T-helper 2 cell treated with Interferon-gamma antibody and Interleukin-4, amounts not matched to agents 5 μg/mL and 100 μg/mL, for 36 hours (primary cell): ENCODE results near the gene HECW1.
A peak's percentile ranks its signal among the peaks of the same experiment; 100 is the strongest.

ENCODE experiments used
- DNase-seq: peaks from one replicate; pipeline ENCODE4 v3.0.0; 2021; ENCODE audit warnings: low spot score
- H3K27ac Mint-ChIP-seq: one replicate; pipeline ENCODE4 v1.8.0; 2021; ENCODE audit warnings: mild to moderate bottlenecking, mixed read lengths
- H3K27me3 Mint-ChIP-seq: one replicate; pipeline ENCODE4 v1.8.0; 2021; ENCODE audit warnings: low read depth, mixed read lengths
- H3K36me3 Mint-ChIP-seq: one replicate; pipeline ENCODE4 v1.8.0; 2021; ENCODE audit warnings: low read depth, mixed read lengths
- H3K4me1 Mint-ChIP-seq: one replicate; pipeline ENCODE4 v1.8.0; 2021; ENCODE audit warnings: low read depth, mixed read lengths
- H3K4me3 Mint-ChIP-seq: one replicate; pipeline ENCODE4 v1.8.0; 2022; ENCODE audit warnings: mild to moderate bottlenecking, moderate library complexity, mixed read lengths
- H3K9me3 Mint-ChIP-seq: one replicate; pipeline ENCODE4 v1.8.0; 2021; ENCODE audit warnings: mixed read lengths

HECW1 gene

GRCh38 chr7:43531700-43532099 is 419.3 kb downstream of the HECW1 start:
- Mint-ChIP-seq H3K27ac (no peak overlapping the region), H3K36me3 (no peaks in the 10 kb centered on the region), H3K4me3 (no peak overlapping the region), H3K4me1 (no peaks in the 10 kb centered on the region), H3K9me3 (no peaks in the 10 kb centered on the region), H3K27me3 (peaks cover 9% of the 10 kb centered on the region)
- DNase-seq, result no peak

- H3K36me3 Mint-ChIP-seq, result no peaks in the 10 kb centered on the region
- H3K9me3 Mint-ChIP-seq, result no peaks in the 10 kb centered on the region
- no peak overlapping the region for H3K4me3 Mint-ChIP-seq
- DNase-seq, result no peak
- H3K27ac Mint-ChIP-seq, result no peak overlapping the region
- peaks cover 8% of the 10 kb centered on the region for H3K27me3 Mint-ChIP-seq
- H3K4me1 Mint-ChIP-seq, result no peaks in the 10 kb centered on the region
Measured at GRCh38 chr7:43533801-43534479, 421.5 kb downstream of the HECW1 start.

GRCh38 chr7:43535031-43535451 is 422.6 kb downstream of the HECW1 start:
- H3K4me1 Mint-ChIP-seq, result no peaks in the 10 kb centered on the region
- no peak overlapping the region for H3K27ac Mint-ChIP-seq
- H3K27me3 Mint-ChIP-seq, result no peaks in the 10 kb centered on the region
- no peaks in the 10 kb centered on the region for H3K36me3 Mint-ChIP-seq
- DNase-seq, result no peak
- no peak overlapping the region for H3K4me3 Mint-ChIP-seq
- H3K9me3 Mint-ChIP-seq, result no peaks in the 10 kb centered on the region

GRCh38 chr7:43535810-43536585 is 423.6 kb downstream of the HECW1 start:
- no peaks in the 10 kb centered on the region for H3K9me3 Mint-ChIP-seq
- no peak overlapping the region for H3K27ac Mint-ChIP-seq
- no peak for DNase-seq
- H3K4me3 Mint-ChIP-seq, result no peak overlapping the region
- peaks cover under 1% of the 10 kb centered on the region for H3K27me3 Mint-ChIP-seq
- H3K36me3 Mint-ChIP-seq, result no peaks in the 10 kb centered on the region
- no peaks in the 10 kb centered on the region for H3K4me1 Mint-ChIP-seq

- no peaks in the 10 kb centered on the region for H3K4me1 Mint-ChIP-seq
- peaks cover 3% of the 10 kb centered on the region for H3K27me3 Mint-ChIP-seq
- no peak overlapping the region for H3K4me3 Mint-ChIP-seq
- no peaks in the 10 kb centered on the region for H3K36me3 Mint-ChIP-seq
- no peak for DNase-seq
- no peaks in the 10 kb centered on the region for H3K9me3 Mint-ChIP-seq
- no peak overlapping the region for H3K27ac Mint-ChIP-seq
Measured at GRCh38 chr7:43536773-43537172, 424.3 kb downstream of the HECW1 start.

GRCh38 chr7:43537765-43538403 is 425.4 kb downstream of the HECW1 start:
- Mint-ChIP-seq H3K27ac (no peak overlapping the region), H3K4me3 (no peak overlapping the region), H3K36me3 (no peaks in the 10 kb centered on the region), H3K27me3 (peaks cover 10% of the 10 kb centered on the region), H3K4me1 (no peaks in the 10 kb centered on the region), H3K9me3 (no peaks in the 10 kb centered on the region)
- no peak for DNase-seq

- no peaks in the 10 kb centered on the region for H3K9me3 Mint-ChIP-seq
- H3K4me1 Mint-ChIP-seq, result no peaks in the 10 kb centered on the region
- H3K27ac Mint-ChIP-seq, result no peak overlapping the region
- no peaks in the 10 kb centered on the region for H3K36me3 Mint-ChIP-seq
- no peak for DNase-seq
- peaks cover 10% of the 10 kb centered on the region for H3K27me3 Mint-ChIP-seq
- H3K4me3 Mint-ChIP-seq, result no peak overlapping the region
Measured at GRCh38 chr7:43538404-43538771, 425.9 kb downstream of the HECW1 start.

- no peak for DNase-seq
- Mint-ChIP-seq H3K4me3 (no peak overlapping the region), H3K36me3 (no peaks in the 10 kb centered on the region), H3K27ac (no peak overlapping the region), H3K27me3 (peaks cover 22% of the 10 kb centered on the region), H3K9me3 (no peaks in the 10 kb centered on the region), H3K4me1 (no peaks in the 10 kb centered on the region)
Measured at GRCh38 chr7:43540471-43540870, 428.0 kb downstream of the HECW1 start.

- H3K4me1 Mint-ChIP-seq, result no peaks in the 10 kb centered on the region
- H3K27ac Mint-ChIP-seq, result no peak overlapping the region
- H3K4me3 Mint-ChIP-seq, result no peak overlapping the region
- H3K9me3 Mint-ChIP-seq, result no peaks in the 10 kb centered on the region
- peaks cover 39% of the 10 kb centered on the region for H3K27me3 Mint-ChIP-seq
- no peaks in the 10 kb centered on the region for H3K36me3 Mint-ChIP-seq
- no peak for DNase-seq
Measured at GRCh38 chr7:43542716-43543115, 430.3 kb downstream of the HECW1 start.

GRCh38 chr7:43546231-43546630 is 433.8 kb downstream of the HECW1 start:
- Mint-ChIP-seq H3K36me3 (no peaks in the 10 kb centered on the region), H3K9me3 (no peaks in the 10 kb centered on the region), H3K27ac (no peak overlapping the region), H3K27me3 (peaks cover 44% of the 10 kb centered on the region), H3K4me1 (no peaks in the 10 kb centered on the region), H3K4me3 (no peak overlapping the region)
- no peak for DNase-seq

- Mint-ChIP-seq H3K9me3 (no peaks in the 10 kb centered on the region), H3K4me1 (peaks cover 15% of the 10 kb centered on the region), H3K4me3 (no peak overlapping the region), H3K36me3 (no peaks in the 10 kb centered on the region), H3K27me3 (peaks cover 26% of the 10 kb centered on the region), H3K27ac (no peak overlapping the region)
- no peak for DNase-seq
Measured at GRCh38 chr7:43550427-43550826, 438.0 kb downstream of the HECW1 start.

GRCh38 chr7:43552122-43552521 is 439.7 kb downstream of the HECW1 start:
- Mint-ChIP-seq H3K4me3 (no peak overlapping the region), H3K4me1 (peaks cover 15% of the 10 kb centered on the region), H3K9me3 (no peaks in the 10 kb centered on the region), H3K36me3 (no peaks in the 10 kb centered on the region), H3K27ac (no peak overlapping the region), H3K27me3 (peaks cover 15% of the 10 kb centered on the region)
- no peak for DNase-seq

GRCh38 chr7:43553999-43554398 is 441.6 kb downstream of the HECW1 start:
- DNase-seq, result no peak
- Mint-ChIP-seq H3K4me1 (peaks cover 15% of the 10 kb centered on the region), H3K9me3 (no peaks in the 10 kb centered on the region), H3K4me3 (peak overlapping the region; percentile 14), H3K27ac (no peak overlapping the region), H3K27me3 (peaks cover 25% of the 10 kb centered on the region), H3K36me3 (no peaks in the 10 kb centered on the region)

- H3K4me3 Mint-ChIP-seq, result no peak overlapping the region
- peaks cover 15% of the 10 kb centered on the region for H3K4me1 Mint-ChIP-seq
- H3K27ac Mint-ChIP-seq, result no peak overlapping the region
- no peak for DNase-seq
- peaks cover 26% of the 10 kb centered on the region for H3K27me3 Mint-ChIP-seq
- H3K9me3 Mint-ChIP-seq, result no peaks in the 10 kb centered on the region
- H3K36me3 Mint-ChIP-seq, result no peaks in the 10 kb centered on the region
Measured at GRCh38 chr7:43554423-43554822, 442.0 kb downstream of the HECW1 start.
